Upper lobe of right lung (tissue), 1 donor: ENCODE data around the gene NRXN3. TPM values are rescaled to one million over a fixed set of nuclear protein-coding genes. Genes with fewer than 3 reads are reported as not detected.

ENCODE experiments used
- ATAC-seq: fragments of 200-7000 bp; cut with Tn5 transposase; one replicate; pipeline ENCODE4 v1.9.1; 2020; ENCODE audit warnings: mild to moderate bottlenecking, moderate library complexity
- DNase-seq: peaks from one replicate; pipeline ENCODE4 v3.0.0-alpha.2; 2020
- H3K27ac ChIP-seq: fragments of 200-600 bp; one replicate; pipeline ENCODE4 v1.8.0; 2022
- H3K27me3 ChIP-seq: fragments of 200-600 bp; one replicate; pipeline ENCODE4 v1.8.0; 2022; ENCODE audit warnings: mild to moderate bottlenecking
- H3K36me3 ChIP-seq: fragments of 200-600 bp; one replicate; pipeline ENCODE4 v1.8.0; 2022
- H3K4me1 ChIP-seq: fragments of 200-600 bp; one replicate; pipeline ENCODE4 v1.8.0; 2022
- H3K4me3 ChIP-seq: fragments of 200-600 bp; one replicate; pipeline ENCODE4 v1.8.0; 2022; ENCODE audit warnings: mild to moderate bottlenecking
- H3K9me3 ChIP-seq: fragments of 200-600 bp; one replicate; pipeline ENCODE4 v1.8.0; 2022
- intact Hi-C: fragments of 100-400 bp; cut with DNase I; formaldehyde crosslinking; loops from one replicate; pipeline ENCODE4 v1.11.0; 2022
- total RNA-seq: library from RNA; stranded (reverse); fragmentation: NEBNext Ultra II Directional; extraction: Animal tissue kit (Norgen Biotek cat#: 25700); gene quantifications from one replicate; pipeline ENCODE4 v1.2.1, GENCODE V29; 2021
- TF ChIP-seq, protein P1 (sequence below): fragments of 200-600 bp; IDR thresholded peaks from one replicate; pipeline ENCODE4 v1.8.0; 2022; ENCODE audit warnings: antibody characterized with exemption
- donor health status: DM: no; HTN: yes; CAD: no; lungs with severe emphysema.

Gene NRXN3
- total RNA-seq, 1 donor from 2014 or later = 10.0 TPM

DNA sequence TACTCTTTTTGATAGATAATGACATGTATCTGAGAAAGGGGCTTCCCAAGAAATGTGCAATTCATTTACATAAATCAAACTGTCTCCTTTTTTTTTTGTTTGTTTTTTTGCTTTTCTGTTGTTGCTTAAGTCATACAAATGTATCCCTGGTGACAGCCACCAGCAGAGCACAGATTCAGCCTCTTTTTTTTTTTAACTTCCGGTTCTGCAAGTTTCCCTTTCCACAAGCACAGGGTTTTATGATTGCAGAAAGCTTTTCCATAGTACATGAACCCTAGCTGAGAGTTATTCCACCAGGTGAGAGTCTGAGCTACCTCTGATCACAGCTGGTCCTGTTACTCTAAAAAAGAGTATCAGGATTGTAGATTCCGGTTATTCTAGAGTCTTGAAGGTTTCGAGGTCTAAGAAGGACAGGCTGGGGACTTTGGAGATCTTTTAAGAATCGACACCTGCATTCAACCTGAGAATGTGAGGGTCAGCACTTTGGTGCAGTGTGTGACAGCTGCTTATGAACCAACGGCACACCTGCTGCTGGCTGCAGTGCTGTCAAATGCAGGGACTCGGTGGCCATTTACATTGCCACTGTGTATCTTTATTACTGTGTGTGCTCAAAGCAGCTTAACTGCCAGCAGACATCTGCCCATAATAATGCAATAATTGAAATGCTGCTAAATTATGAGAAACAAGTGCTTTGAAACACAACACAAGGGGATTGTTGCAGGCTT, 551.7 kb downstream of the NRXN3 start:
- no peak for ATAC-seq
- no peaks in the 10 kb centered on the region for H3K36me3 ChIP-seq
- no peaks in the 10 kb centered on the region for H3K27me3 ChIP-seq
- no peak for DNase-seq
- intact Hi-C loops = no loop called here
- H3K4me3 ChIP-seq = no peak overlapping the region
- no peaks in the 10 kb centered on the region for H3K4me1 ChIP-seq
- TF ChIP-seq, protein P1, sequence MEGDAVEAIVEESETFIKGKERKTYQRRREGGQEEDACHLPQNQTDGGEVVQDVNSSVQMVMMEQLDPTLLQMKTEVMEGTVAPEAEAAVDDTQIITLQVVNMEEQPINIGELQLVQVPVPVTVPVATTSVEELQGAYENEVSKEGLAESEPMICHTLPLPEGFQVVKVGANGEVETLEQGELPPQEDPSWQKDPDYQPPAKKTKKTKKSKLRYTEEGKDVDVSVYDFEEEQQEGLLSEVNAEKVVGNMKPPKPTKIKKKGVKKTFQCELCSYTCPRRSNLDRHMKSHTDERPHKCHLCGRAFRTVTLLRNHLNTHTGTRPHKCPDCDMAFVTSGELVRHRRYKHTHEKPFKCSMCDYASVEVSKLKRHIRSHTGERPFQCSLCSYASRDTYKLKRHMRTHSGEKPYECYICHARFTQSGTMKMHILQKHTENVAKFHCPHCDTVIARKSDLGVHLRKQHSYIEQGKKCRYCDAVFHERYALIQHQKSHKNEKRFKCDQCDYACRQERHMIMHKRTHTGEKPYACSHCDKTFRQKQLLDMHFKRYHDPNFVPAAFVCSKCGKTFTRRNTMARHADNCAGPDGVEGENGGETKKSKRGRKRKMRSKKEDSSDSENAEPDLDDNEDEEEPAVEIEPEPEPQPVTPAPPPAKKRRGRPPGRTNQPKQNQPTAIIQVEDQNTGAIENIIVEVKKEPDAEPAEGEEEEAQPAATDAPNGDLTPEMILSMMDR = no peak
- no peak overlapping the region for H3K27ac ChIP-seq
- H3K9me3 ChIP-seq = no peaks in the 10 kb centered on the region

DNA sequence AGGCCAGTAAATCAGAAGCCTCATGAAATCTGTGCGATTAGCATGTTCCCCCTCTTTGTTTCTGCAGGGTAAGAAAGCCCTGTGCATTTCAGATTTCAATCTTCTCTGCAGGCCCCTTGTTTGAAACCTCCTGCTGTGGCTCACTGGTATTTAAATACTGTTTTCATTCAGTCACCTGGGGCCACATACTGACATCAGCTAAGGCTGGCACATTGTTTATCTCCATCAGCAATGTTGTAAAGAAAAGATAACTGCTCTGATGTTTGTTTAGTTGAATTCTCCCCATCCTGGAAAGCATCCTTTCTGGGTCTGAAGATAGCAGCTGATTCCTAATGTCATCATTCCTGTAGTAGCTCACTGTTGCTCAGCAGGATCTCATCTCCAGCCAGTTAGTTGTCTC, 554.9 kb downstream of the NRXN3 start:
- ATAC-seq = no peak
- DNase-seq = no peak
- Histone ChIP-seq H3K36me3 (no peaks in the 10 kb centered on the region), H3K27me3 (no peaks in the 10 kb centered on the region), H3K4me3 (no peak overlapping the region), H3K9me3 (no peaks in the 10 kb centered on the region), H3K4me1 (no peaks in the 10 kb centered on the region), H3K27ac (no peak overlapping the region)
- intact Hi-C loops = no loop called here
- TF ChIP-seq, protein P1 = no peak

DNA sequence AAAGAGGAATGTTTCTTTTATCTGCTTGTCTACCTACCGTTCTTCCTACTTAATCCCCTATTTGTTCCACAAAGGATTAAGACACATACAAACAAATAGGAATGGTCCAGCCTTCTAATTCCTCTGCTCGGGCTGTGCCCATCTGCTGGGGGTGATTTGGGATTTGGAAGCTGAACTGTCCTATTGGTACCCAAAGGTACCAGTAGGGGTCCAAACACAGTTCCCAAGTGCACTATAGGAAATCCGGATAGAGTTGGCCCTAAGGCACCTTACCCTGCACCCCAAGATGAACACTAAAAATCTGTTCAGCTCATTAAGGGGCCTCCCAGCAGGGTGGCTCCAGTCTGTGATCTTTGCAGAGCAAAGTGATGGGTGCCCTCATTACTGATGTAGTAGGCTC, 566.9 kb downstream of the NRXN3 start:
- Histone ChIP-seq H3K9me3 (no peaks in the 10 kb centered on the region), H3K4me3 (no peak overlapping the region), H3K27me3 (no peaks in the 10 kb centered on the region), H3K4me1 (no peaks in the 10 kb centered on the region), H3K36me3 (no peaks in the 10 kb centered on the region), H3K27ac (no peak overlapping the region)
- ATAC-seq (no peak), DNase-seq (no peak)
- intact Hi-C loops = no loop called here
- TF ChIP-seq, protein P1 = no peak

DNA sequence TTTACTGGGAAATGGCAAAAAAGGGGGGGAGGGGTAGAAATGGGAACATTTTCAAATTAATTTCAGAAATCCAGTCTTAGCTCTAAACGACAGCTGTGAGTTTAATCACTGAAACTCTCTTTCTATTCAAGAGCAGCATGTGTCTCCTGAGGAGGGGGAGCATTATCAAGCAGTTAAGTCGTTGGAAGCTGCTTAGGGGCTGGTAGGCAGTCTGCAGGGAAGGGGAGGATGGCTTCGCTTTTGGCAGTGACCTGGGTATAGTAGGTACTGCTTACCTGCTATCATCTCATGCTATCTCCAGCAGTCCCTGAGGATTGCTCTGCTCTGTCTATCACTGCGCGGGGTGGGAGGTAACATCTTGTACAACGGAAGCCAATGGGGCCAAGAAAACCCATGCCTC, 567.4 kb downstream of the NRXN3 start:
- Histone ChIP-seq H3K27ac (no peak overlapping the region), H3K4me3 (no peak overlapping the region), H3K36me3 (no peaks in the 10 kb centered on the region), H3K27me3 (no peaks in the 10 kb centered on the region), H3K4me1 (no peaks in the 10 kb centered on the region), H3K9me3 (no peaks in the 10 kb centered on the region)
- ATAC-seq = no peak
- no peak for DNase-seq
- intact Hi-C loops = no loop called here
- TF ChIP-seq, protein P1 = no peak

DNA sequence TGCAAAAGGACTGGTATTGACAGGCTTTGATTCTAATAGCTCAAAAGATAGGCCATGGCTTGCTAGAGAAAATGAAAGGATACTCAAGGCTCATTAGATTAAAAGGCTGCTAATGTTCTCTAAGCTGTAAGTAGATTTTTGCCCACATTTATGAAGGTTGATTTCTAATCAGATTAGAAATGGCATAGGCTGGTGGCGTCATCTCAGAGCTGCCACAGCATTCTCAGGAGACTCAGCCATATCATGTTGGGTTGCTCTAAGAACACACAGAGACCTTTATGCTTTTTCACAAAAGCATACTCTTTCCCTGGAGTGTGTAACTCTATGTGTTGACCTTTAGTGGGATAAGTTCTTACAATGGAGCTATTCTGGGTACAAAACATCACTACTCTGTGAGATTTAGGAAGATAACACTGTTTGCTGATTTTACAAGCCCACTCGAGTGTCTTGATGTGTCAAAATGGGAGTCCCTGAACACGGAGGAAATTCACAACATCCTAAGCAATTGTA, 576.0 kb downstream of the NRXN3 start:
- no peaks in the 10 kb centered on the region for H3K9me3 ChIP-seq
- TF ChIP-seq, protein P1 = no peak
- no peak overlapping the region for H3K27ac ChIP-seq
- H3K4me1 ChIP-seq = no peaks in the 10 kb centered on the region
- DNase-seq = no peak
- no peaks in the 10 kb centered on the region for H3K36me3 ChIP-seq
- H3K27me3 ChIP-seq = no peaks in the 10 kb centered on the region
- ATAC-seq = no peak
- intact Hi-C loops = no loop called here
- no peak overlapping the region for H3K4me3 ChIP-seq
